DLD1 (cell line): ENCODE measurements around the gene TTLL8.

Experiments
- in situ Hi-C: cut with HindIII; loops from 2 replicates; pipeline ENCODE4 v1.10.0; 2017; ENCODE audit warnings: low sequenced_read_pairs

Gene TTLL8

GRCh38 chr22:50062509-50063135 lies 4.5 kb upstream of the TTLL8 start:
- in situ Hi-C loops, result no loop called here

- in situ Hi-C loops, result no loop called here
Observed at GRCh38 chr22:50061824-50062355, 3.8 kb upstream of the TTLL8 start.

GRCh38 chr22:50061141-50061823 lies 3.2 kb upstream of the TTLL8 start:
- in situ Hi-C loops, result no loop called here

GRCh38 chr22:50060441-50061140 lies 2.5 kb upstream of the TTLL8 start:
- in situ Hi-C loops, result no loop called here

- in situ Hi-C loops, result no loop called here
Observed at GRCh38 chr22:50059881-50060262, 1.8 kb upstream of the TTLL8 start.

GRCh38 chr22:50058906-50059880 lies 1.1 kb upstream of the TTLL8 start:
- in situ Hi-C loops, result no loop called here

GRCh38 chr22:50057278-50058060 lies 629 bp downstream of the TTLL8 start:
- in situ Hi-C loops, result no loop called here

- in situ Hi-C loops, result no loop called here
Observed at GRCh38 chr22:50056214-50056972, 1.7 kb downstream of the TTLL8 start.

- in situ Hi-C loops, result no loop called here
Observed at GRCh38 chr22:50053861-50054260, 4.2 kb downstream of the TTLL8 start.

GRCh38 chr22:50051930-50052329 lies 6.2 kb downstream of the TTLL8 start:
- in situ Hi-C loops, result no loop called here

GRCh38 chr22:50049299-50050195 lies 8.6 kb downstream of the TTLL8 start:
- in situ Hi-C loops, result no loop called here

- in situ Hi-C loops, result no loop called here
Observed at GRCh38 chr22:50048836-50049235, 9.3 kb downstream of the TTLL8 start.

- in situ Hi-C loops, result no loop called here
Observed at GRCh38 chr22:50048061-50048765, 9.9 kb downstream of the TTLL8 start.

- in situ Hi-C loops, result no loop called here
Observed at GRCh38 chr22:50047346-50047745, 10.8 kb downstream of the TTLL8 start.

- in situ Hi-C loops, result no loop called here
Observed at GRCh38 chr22:50046481-50047245, 11.4 kb downstream of the TTLL8 start.

GRCh38 chr22:50046019-50046415 lies 12.1 kb downstream of the TTLL8 start:
- in situ Hi-C loops, result no loop called here
